HG03045 (cell line): ENCODE data around the gene WDR48.

ENCODE experiments used
- ATAC-seq: cut with Tn5 transposase; IDR thresholded peaks from one replicate; pipeline ENCODE4 v1.9.1; 2021; ENCODE audit warnings: mild to moderate bottlenecking, moderate library complexity; ENCODE audit not compliant: unreplicated experiment

WDR48 gene

DNA sequence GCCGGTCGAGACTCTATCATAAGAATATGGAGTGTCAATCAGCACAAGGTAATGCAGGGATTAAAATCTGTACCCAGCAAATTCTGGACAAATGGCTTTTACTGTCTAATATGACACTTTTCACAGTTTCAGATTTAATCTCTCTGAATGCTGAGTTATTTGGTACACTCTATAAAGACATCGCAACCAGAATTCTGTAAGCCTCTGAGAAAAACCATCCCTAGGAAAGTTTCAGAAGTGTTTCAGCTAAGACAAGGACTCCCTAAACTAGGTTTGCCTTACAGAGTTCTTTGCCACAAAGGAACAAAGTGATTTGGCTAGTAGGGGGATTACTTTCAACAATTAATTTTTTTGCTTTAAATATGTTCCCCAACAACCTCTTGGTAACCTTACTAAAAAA lies 11.3 kb downstream of the WDR48 start:
- no peak for ATAC-seq

DNA sequence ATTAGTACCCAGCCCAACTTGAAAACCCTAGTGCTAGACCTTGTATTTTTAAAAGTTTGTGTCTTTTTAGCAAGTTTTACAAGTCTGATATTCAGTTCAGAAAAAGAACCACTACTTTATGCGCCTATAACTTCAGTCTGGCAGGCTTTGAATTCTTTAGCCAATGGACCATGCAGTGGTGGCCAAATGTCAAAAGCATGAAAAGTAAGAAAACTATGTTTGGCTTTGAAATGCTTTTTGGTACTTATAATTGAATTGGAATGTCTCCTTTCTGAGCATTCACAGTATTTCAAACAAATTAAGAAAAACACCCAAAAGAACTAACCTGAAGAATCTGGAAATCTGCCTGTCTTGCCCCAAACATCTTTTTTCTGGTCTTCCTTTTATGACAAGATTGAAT lies 12.8 kb downstream of the WDR48 start:
- ATAC-seq: no peak

DNA sequence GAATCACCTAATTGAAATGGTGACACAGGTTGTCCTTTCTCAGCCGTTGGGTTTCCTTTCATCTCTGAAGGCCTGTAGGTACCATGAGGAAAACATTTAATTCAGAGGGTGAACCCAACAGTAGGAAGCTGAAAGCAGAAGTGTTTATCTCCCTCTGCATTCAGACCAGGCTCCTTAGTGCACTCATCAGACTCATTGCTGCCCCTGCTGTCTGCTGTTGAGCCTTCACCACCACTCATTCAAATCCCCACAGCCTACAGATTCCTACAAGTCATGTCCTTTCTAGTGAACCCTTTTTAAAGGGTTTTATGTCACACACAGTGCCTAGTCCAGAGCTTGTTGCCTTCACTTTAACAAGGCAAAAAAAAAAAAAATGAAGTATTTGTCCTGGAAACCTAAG lies 13.4 kb downstream of the WDR48 start:
- peak; percentile 79 for ATAC-seq

DNA sequence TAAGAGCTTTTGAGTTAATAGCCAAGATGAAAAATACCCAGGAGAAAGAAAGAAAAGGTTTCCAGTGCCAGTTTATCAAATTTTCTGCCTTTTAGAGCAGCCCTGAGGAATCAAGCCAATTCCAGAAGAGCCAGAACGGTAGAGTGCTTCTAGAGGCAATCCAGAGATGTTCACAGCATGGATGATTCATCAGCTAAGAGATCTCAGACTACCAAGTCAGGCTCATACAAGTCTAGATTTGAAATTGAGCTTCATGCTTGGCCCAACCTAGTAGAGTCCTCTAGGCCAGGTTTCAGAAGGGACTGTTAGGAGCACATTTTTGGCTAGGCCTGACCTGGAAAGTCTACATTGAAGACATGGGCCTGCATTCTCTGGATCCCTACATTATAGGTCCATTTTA lies 15.5 kb downstream of the WDR48 start:
- no peak for ATAC-seq

DNA sequence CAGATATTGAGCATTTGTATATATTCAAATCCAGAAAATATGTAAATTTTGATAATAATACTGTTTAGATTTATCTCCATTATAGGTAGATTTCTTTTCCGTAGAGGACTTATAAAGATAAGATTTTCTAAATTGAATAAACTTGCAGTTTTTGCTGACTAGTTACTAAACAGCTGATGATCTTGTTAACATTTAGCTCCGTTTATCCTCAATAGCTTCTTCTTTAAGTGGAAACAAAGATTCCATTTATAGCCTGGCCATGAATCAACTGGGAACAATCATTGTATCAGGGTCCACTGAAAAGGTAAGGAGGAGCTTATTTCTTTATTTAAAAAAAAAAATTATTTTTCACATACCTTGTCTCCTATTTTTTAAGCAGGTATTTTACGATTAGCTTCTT lies 16.7 kb downstream of the WDR48 start:
- no peak for ATAC-seq

DNA sequence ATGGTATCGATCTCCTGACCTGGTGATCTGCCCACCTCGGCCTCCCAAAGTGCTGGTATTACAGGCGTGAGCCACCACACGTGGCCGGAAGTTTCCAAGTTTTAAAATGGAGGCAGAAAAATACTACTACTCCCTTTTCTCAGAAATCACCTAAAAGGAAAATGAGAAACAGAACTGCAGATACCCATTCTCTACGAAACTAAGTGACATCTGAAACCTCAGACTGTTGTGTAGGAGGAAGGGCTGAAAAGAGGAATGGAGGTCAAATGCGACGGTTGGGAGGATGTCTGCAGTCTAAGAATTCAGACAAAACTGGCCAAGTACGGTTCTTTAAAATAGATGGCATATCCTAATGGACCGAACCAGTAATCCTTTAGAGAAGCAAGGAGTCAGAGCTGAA lies 24.1 kb downstream of the WDR48 start:
- no peak for ATAC-seq

DNA sequence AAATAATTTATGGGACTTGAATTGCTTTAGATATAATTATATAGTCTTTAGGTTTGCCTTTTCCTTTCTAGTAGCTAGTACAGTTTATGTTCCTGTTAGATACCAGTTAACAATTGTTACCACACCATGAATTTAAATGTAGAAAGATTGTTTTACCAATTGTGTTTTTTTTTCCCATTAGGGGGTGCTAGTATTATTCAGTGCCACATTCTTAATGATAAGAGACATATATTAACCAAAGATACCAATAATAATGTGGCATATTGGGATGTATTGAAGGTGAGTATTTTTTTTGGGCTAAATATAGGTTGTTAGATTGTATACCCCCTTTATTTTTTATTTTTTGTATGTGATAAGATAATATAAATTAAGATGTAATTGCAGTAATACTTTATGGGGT lies 27.7 kb downstream of the WDR48 start:
- no peak for ATAC-seq

DNA sequence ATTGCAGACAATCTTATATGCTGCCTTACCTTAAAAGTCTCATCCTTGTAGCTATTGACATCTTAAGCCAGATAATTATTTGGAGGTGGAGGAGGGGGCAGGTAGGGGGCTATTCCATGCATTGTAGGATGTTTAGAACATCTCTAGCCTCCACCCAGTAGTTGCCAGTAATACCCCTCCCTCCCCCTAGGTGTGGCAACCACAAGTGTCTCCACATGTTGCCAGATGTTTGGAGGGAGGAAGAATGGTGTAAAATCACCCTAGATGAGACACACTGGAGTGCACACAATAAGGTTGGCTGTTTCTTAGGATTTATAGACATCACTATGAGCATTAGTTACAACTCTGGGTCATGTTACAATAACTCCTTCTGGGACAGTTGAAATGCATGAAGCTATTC lies 28.2 kb downstream of the WDR48 start:
- ATAC-seq: no peak

DNA sequence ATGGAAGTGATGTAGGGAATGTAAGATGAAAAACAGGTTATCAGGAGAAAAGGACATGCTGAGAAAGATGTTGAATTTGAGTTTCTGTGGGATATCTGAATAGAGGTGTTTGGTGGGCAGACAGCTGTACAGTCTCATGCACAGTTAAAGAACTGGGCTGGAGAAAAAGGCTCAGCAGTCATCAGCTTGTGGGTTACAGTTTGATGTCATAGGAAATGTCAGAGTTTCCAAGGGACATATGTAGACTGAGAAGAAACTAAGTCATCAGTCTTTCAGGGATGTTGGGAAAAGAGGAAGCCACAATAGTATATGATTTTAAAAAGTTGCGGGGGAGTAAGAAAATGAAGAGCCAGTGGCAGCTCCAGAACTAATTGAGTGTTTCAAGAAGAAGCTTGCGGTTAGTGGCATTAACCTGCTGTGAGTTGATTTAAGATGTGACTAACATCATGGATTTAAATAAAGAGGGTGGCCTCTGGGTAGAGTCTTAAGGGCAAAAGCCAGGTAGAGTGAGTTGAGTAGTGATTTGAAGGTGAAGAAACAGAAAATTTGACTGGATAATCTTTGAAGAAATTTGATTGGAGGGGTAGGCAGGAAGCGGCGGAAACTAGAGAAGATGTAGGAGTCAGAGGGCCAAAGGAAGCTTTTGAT lies 31.0 kb downstream of the WDR48 start:
- ATAC-seq: no peak

DNA sequence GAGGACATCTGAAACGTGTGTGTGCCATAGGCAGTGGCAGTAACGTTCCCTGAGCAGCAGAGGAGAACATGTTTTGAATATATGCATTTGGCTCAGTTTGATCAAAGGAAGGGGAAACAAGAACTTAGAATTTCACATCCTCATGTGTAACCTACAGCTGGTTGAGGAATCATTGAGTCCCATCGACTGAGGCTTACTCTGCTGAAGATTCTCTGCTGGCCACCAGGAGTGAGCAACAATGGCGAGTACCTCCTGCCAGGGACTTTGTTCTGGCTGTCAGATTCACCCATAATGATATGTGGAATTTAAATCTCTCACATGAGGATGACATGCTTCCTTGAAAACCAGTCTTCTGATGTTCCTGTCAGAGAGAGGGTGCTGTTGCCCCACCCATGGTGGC lies 34.3 kb downstream of the WDR48 start:
- ATAC-seq: no peak

DNA sequence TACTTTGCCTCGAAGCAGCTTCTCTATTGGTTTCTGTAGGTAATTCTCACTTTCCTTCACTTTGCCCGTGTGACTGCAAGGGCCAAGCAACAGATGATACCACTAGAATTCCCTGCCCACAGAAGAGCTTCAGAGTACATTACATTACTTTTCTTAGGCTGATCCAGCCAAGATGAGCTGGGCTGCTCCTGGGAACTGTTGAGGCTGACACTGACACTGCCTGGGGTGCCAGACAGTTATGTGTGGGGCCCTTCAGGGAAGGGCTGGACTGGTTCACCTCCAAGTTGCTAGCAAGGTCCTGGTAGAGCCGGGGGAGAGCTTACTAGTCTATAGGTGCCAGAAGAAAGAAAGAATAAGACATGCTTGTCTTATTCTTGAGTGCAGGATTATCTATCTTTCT lies 36.6 kb downstream of the WDR48 start:
- no peak for ATAC-seq

DNA sequence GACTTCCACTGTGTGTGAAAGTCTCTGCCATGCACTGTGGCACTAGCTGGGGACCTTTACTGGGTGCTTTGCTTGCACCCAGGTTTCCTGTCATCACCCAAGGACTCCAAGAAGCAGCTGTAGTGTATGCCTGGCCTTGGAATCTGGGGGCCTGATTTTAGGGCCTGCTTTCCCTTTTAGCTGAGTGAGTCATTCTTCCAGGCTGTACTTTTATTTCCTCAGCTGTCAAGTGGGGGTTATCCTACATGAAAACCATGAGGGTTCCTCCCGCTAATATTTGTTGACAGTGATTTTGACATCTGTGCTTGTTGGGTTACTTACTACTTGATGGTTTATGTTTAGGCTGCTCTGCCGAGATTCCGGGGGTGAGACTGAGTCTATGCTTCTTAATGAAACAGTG lies 37.1 kb downstream of the WDR48 start:
- no peak for ATAC-seq

DNA sequence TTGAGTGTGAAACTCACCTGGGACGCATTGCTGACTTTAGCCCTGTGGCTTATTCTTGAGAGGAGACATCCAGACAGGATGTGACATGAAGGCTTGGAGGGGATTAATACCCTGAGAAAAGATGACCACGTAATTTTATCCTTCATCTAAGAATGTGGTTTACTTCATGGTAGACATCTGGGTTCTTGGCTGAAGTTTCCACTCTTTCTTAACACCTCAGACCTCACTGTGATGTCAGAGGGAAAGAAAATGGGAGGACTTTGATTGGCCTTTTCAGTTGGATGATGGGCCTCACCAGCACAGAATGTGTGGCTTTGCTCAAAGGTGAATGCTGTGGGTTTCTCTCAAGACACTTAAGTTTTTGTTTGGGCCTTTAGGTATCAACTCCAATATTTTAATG lies 39.1 kb downstream of the WDR48 start:
- ATAC-seq: no peak

DNA sequence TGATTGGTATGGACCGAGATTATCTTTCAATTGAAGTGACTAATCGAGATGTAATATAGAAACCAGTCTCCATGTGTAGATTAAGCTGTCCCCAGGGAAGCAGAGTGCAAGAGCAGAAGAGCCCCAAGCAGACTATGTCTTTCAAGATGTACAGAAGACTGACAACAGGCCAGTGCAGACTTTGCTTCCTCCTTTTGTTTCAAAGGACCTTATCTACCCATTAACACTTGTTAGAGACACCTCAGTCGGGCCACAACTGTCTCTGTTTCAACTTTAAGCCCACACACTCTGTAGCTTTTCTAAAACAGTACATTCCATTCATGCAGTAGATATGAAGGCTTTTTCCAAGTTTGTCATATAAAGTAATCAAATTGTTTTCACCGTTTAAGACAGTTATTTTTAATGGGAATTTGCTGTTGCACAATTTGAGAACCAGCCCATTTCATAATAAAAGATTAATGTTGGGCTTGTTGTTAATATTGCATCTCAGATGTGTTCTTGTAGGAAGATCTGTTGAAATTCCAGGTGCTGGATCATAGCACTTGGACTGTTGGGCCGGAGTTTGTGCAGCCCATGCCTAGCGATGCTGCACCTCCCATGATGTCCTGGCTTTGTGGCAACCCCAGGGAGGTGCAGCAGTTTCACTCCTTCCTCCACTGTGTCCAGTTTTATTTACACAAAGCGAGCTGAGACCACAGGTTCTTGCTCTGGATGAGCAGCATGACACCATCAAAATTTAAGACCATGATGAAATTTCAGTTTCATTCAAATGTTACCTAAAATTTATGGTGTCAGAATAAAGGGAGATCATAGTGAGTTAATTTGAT lies 43.2 kb downstream of the WDR48 start:
- no peak for ATAC-seq

DNA sequence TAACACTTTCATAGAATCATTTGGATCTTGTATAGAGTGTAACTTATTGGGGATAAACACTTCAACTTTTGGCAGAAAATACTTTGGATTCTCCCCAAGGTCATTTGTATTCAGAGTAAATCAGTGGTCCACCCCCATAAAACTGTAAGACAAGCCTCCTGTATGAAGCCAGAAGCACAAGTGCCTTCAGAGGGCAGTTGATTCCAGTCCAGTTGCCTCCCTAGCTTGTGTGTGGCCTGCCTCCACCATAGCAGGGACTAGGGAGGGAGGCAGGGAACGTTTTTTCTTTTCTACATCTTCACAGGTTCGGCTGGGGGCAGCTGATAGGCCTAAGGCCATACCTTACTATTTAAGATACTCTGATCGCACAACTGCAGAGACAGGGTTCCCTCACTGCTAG lies 44.0 kb downstream of the WDR48 start:
- ATAC-seq: no peak

DNA sequence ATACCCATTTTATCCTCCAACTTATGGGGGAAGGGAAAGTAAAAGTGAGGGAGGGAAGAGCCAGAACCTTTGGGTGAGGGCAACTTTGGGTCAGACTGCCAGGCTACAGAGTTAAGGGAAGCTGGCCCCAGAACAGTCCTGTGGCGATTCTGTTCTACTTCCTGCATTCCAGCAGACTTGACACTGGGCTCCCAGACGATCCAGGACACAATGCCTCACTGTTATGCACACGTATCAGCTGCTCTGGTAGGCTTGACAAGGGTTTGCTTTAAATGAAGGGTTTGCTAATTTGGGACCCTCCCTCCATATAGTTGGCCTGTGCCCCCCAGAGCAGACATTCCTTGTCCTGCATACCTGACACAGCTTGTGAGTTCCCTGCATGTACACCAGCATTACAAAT lies 45.0 kb downstream of the WDR48 start:
- no peak for ATAC-seq

DNA sequence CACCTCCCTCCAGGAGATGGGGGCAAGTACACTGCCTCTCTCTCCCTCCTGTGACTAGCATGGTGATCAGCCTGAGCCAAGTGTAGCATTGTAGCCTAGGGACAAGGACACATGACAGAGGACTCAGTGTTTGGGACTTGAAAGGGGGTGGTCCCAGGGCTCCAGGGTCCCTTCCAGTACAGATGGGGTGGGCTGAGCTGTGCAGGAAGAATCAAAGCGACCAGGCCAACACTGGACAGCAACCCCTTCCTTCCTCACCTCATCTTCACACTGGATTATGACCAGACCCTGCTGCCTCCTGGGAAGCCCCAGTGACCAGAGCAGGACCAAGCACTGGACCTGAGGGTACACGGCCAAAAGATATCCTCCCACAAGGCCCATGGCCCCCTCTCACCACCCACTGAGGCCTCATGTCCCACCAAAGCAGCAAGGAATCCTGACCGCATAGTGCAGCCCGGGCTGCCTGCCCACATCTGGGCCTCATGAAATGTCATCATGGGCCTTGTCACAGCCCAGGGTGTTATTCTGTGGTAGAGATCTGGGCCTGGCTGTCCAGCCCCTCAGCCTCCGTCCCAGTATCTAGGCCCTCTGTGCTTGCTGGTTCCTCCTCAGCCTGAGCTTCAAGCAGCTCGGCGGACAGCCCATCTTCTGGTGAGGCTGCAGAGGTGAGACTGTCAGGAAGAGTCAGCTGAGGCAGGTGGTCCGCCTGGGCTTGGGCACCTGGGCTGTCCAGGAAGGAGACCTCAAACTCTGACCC lies 46.1 kb downstream of the WDR48 start:
- no peak for ATAC-seq

DNA sequence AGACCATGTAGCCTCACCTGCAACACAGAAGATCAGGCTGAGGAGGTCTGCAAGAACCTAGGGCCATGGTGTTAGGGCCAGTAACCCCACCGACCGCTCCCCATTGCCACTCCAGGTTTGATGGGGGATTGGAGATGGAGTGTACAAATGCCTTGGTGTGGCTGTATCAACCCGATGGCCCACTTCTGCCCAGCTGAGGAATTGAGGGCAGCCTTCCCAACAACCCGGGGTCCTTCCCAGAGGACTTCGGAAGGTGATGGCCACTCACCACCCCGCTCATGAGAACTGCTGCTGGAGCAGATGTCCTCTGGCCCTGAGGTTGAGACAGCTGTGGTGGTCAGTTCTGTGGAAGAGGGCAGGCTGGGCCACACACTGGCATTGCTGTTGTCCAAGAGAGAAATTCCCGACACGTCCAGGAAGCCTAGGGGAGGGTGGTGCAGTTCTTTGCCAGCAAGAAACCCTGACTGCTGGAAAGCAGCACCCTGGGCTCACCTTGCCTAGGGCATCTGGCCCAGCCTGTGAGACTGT lies 46.7 kb downstream of the WDR48 start:
- ATAC-seq: no peak

DNA sequence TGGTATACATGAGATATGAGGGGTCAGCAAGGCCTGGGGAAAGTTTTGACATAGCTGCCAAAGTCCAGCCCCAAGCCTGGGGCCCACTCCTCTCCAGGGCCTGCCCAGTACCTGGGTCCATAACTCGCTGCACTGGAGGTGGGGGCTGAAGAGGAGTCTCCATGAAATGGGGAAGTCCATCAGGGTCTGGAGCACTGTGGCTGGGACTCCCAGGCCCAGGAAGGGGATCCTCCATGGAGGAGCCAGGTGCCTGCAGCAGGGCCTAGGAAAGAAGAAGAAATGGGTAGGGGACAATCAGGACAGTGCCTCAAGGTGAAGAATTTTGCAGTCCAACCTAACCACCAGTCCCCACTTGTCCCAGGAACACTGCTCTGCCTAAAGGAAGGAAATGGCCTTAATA lies 47.4 kb downstream of the WDR48 start:
- no peak for ATAC-seq

DNA sequence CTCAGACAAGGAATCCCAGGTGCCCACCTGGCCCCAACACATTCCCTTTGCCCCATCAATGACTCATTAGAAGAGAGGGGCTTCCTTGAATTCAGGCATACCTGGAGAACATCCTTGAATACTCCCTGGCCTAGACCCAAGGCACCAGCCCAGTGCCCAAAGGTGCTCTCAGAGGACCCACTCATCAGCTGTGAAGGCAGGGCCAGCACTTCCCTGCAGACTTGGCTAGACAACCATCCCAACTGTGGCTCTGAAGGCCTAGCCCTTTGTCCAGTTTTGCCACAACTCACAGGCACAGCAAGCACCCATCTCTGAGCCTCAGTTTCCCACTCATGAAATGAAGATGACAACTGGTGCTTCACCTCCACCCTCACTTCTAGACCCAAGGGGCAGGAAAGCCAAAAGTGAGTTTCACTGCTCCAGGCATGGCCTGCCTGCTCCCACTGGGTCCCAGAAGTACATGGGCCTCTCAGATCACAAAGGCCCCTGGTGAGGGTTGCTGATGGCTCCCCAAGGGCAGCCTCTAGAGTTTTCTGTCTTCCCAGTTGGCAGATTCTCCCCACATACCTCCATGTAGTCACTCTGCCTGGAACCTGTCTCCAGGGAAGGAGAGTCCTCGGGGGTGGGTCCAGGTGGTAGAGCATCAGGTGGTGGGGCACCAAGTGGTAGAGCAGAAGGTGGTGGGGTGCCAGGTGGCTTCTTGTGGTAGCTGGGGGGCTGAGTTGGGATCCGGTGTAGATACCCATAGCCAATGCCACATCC lies 48.1 kb downstream of the WDR48 start:
- ATAC-seq: no peak

DNA sequence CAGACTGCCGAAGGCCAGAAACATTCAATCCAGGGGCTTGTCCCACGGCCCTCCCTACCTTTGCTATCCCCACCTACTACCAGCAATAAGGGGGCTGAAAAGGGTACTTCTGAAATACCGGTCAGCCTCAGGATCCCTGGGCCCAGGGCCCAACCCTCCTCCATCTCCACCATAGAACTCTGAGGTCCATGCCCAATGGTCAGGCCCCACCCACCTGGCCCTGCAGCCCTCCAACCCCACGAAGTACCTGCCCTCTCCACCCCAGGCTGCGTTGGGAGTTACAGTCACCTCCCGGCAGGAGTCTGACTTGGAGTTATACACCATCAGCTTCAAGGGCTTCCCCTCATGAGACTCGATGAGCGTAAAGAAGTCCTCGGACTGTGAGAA lies 48.7 kb downstream of the WDR48 start:
- no peak for ATAC-seq
